ENCODE results near the gene FAM163B. TPM values are rescaled to one million over a fixed set of nuclear protein-coding genes. Genes with fewer than 3 reads are reported as not detected.

FAM163B gene
- total and polyA plus RNA-seq, 2 donors (not counting 1 experiment from before 2014, with no cell fraction given): not detected

- no peak overlapping the region for H3K9ac ChIP-seq (ENCODE audit: low read length)
- ChIA-PET POLR2A (no interaction called here), CTCF (no interaction called here)
- Mint-ChIP-seq H3K4me3 (no peak overlapping the region), H3K4me1 (peaks cover 7% of the 10 kb centered on the region), H3K27me3 (peaks cover 46% of the 10 kb centered on the region), H3K27ac (no peak overlapping the region), H3K9me3 (ENCODE audit: insufficient read depth) (no peaks in the 10 kb centered on the region)
- H3K9me3 ChIP-seq (ENCODE audit: control extremely low read depth in 1 of 3, control insufficient read depth in 2 of 3, insufficient read depth in 1 of 3, low read length in 2 of 3): peaks cover 0 to 5% (median 0%) of the 10 kb centered on the region in 3 donors
- no peak overlapping the region for H2AFZ ChIP-seq (ENCODE audit: insufficient read depth, low read depth, low read length, poor library complexity, severe bottlenecking)
- TF ChIP-seq EZH2 (IDR thresholded peaks at IDR 0.05; ENCODE audit: borderline replicate concordance, insufficient read depth, low read depth, low read length, poor library complexity, severe bottlenecking) (no peak), CTCF (IDR thresholded peaks at IDR 0.05) (no peak)
- DNase-seq (no peak), ATAC-seq (ENCODE audit: low read depth) (no peak)
- no peak overlapping the region for H3K4me2 ChIP-seq (replicated peaks; ENCODE audit: low read depth, low read length, poor library complexity, severe bottlenecking)
- H3K36me3 ChIP-seq (replicated peaks in 1 of 2; ENCODE audit: control extremely low read depth in 1 of 2, control insufficient read depth in 1 of 2, extremely low read depth in 1 of 2, insufficient read depth in 2 of 2, low read length in 1 of 2): no peaks in the 10 kb centered on the region
- H3K79me2 ChIP-seq (ENCODE audit: control insufficient read depth, insufficient read depth, low read length): no peaks in the 10 kb centered on the region
- H3K4me1 ChIP-seq (ENCODE audit: control insufficient read depth in 2 of 2, insufficient read depth in 2 of 2, low read length in 2 of 2): no peaks in the 10 kb centered on the region
- no peak overlapping the region for H3K4me3 ChIP-seq (ENCODE audit: control extremely low read depth in 1 of 5, extremely low read depth in 1 of 5, insufficient read depth in 1 of 5, low read depth in 2 of 5, low read length in 4 of 5)
- H3K27me3 ChIP-seq (replicated peaks in 1 of 4; ENCODE audit: control extremely low read depth in 1 of 4, control insufficient read depth in 3 of 4, insufficient read depth in 4 of 4, low read length in 3 of 4): peaks cover 0 to 45% (median 8%) of the 10 kb centered on the region in 4 experiments
- intact Hi-C loops (cut with micrococcal nuclease): no loop called here
- no peak overlapping the region for H3K27ac ChIP-seq (ENCODE audit: low read length in 2 of 2)
- no peaks in the 10 kb centered on the region for H4K20me1 ChIP-seq (ENCODE audit: control insufficient read depth, insufficient read depth, low read length, poor library complexity, severe bottlenecking)
- no CpG with 5 or more reads among the region's 7 CpGs for WGBS (ENCODE audit: insufficient coverage)
Measured at GRCh38 chr9:133608382-133608781, 807 bp downstream of the FAM163B start.

GRCh38 chr9:133607976-133608375, 1.2 kb downstream of the FAM163B start:
- Histone ChIP-seq H4K20me1 (ENCODE audit: control insufficient read depth, insufficient read depth, low read length, poor library complexity, severe bottlenecking) (no peaks in the 10 kb centered on the region), H2AFZ (ENCODE audit: insufficient read depth, low read depth, low read length, poor library complexity, severe bottlenecking) (no peak overlapping the region), H3K9ac (ENCODE audit: low read length) (no peak overlapping the region), H3K4me3 (ENCODE audit: control extremely low read depth in 1 of 5, extremely low read depth in 1 of 5, insufficient read depth in 1 of 5, low read depth in 2 of 5, low read length in 4 of 5) (no peak overlapping the region), H3K9me3 (ENCODE audit: control extremely low read depth in 1 of 3, control insufficient read depth in 2 of 3, insufficient read depth in 1 of 3, low read length in 2 of 3) (peaks cover 0 to 5% (median 0%) of the 10 kb centered on the region in 3 donors), H3K36me3 (replicated peaks in 1 of 2; ENCODE audit: control extremely low read depth in 1 of 2, control insufficient read depth in 1 of 2, extremely low read depth in 1 of 2, insufficient read depth in 2 of 2, low read length in 1 of 2) (no peaks in the 10 kb centered on the region), H3K79me2 (ENCODE audit: control insufficient read depth, insufficient read depth, low read length) (no peaks in the 10 kb centered on the region), H3K4me2 (replicated peaks; ENCODE audit: low read depth, low read length, poor library complexity, severe bottlenecking) (no peak overlapping the region), H3K27me3 (replicated peaks in 1 of 4; ENCODE audit: control extremely low read depth in 1 of 4, control insufficient read depth in 3 of 4, insufficient read depth in 4 of 4, low read length in 3 of 4) (peaks cover 0 to 49% (median 8%) of the 10 kb centered on the region in 4 experiments), H3K4me1 (ENCODE audit: control insufficient read depth in 2 of 2, insufficient read depth in 2 of 2, low read length in 2 of 2) (no peaks in the 10 kb centered on the region), H3K27ac (ENCODE audit: low read length in 2 of 2) (no peak overlapping the region)
- no peak overlapping the region for H3K27ac Mint-ChIP-seq
- CTCF ChIA-PET: no interaction called here
- H3K9me3 Mint-ChIP-seq (ENCODE audit: insufficient read depth): no peaks in the 10 kb centered on the region
- intact Hi-C loops (cut with micrococcal nuclease): no loop called here
- ATAC-seq (ENCODE audit: low read depth) (no peak), DNase-seq (no peak)
- H3K4me3 Mint-ChIP-seq: no peak overlapping the region
- H3K27me3 Mint-ChIP-seq: peaks cover 42% of the 10 kb centered on the region
- H3K4me1 Mint-ChIP-seq: peaks cover 7% of the 10 kb centered on the region
- WGBS (ENCODE audit: insufficient coverage): 89% methylated on average over 6 of the region's 8 CpGs
- POLR2A ChIA-PET: no interaction called here
- TF ChIP-seq EZH2 (IDR thresholded peaks at IDR 0.05; ENCODE audit: borderline replicate concordance, insufficient read depth, low read depth, low read length, poor library complexity, severe bottlenecking): no peak
- TF ChIP-seq CTCF (IDR thresholded peaks at IDR 0.05): no peak
